GM12878 (cell line): ENCODE results near the gene MANEAL. TPM values are rescaled to one million over a fixed set of nuclear protein-coding genes. Genes with fewer than 3 reads are reported as not detected.

Source experiments
- ATAC-seq: fragments of 200-7000 bp; cut with Tn5 transposase; 3 replicates; pipeline ENCODE4 v1.9.1; 2020; ENCODE audit warnings: mild to moderate bottlenecking, moderate library complexity
- BruUV-seq: library from RNA; stranded (reverse); fragments of 400-500 nt; replicated peaks from 2 replicates; lab custom pipeline; 2021; lab: Mats Ljungman, UMichigan
- CTCF ChIA-PET: fragments of 300-600 bp; sonication (Branson Sonifier 250); formaldehyde crosslinking; extraction: SDS; loops from one replicate; lab custom pipeline; 2021; ENCODE audit warnings: inconsistent platforms; lab: Yijun Ruan, JAX
- POLR2A ChIA-PET: fragments of 350-600 bp; formaldehyde crosslinking; extraction: SDS; loops from one replicate; lab custom pipeline; 2021; ENCODE audit warnings: inconsistent platforms; lab: Charles Lee
- RAD21 ChIA-PET: fragments of 300-600 bp; sonication (Branson Sonifier 250); formaldehyde crosslinking; loops from one replicate; lab custom pipeline; 2023; ENCODE audit warnings: antibody characterized with exemption; ENCODE audit not compliant: unreplicated experiment; lab: Charles Lee
- SMC1A ChIA-PET: fragments of 300-600 bp; sonication (Branson Sonifier 250); formaldehyde crosslinking; loops from one replicate; lab custom pipeline; 2023; ENCODE audit not compliant: unreplicated experiment, uncharacterized antibody; lab: Charles Lee
- DNase-seq: peaks from one replicate; pipeline ENCODE4 v3.0.0-alpha.2; 2011; ENCODE audit warnings: low read depth, low spot score
- FAIRE-seq: peaks from 3 replicates; lab custom pipeline; 2011; peaks lifted over from hg19 to GRCh38; lab: Jason Lieb, UNC
- H2AFZ ChIP-seq: 2 replicates; pipeline ENCODE4 v1.6.0; 2011; ENCODE audit warnings: low read depth, low read length, control low read depth; ENCODE audit not compliant: control insufficient read depth
- H3K27ac ChIP-seq: 2 replicates; pipeline ENCODE4 v1.5.1; 2011; ENCODE audit warnings: control low read depth; ENCODE audit not compliant: control insufficient read depth, insufficient read depth
- H3K27me3 ChIP-seq, 2 experiments: replicated peaks in 1 of 2; 2 replicates each; pipeline versions ENCODE4 v1.6.0 to v1.6.1; 2011; ENCODE audit warnings: low read length in 1 of 2; ENCODE audit not compliant: control insufficient read depth in 2 of 2, insufficient read depth in 2 of 2
- H3K36me3 ChIP-seq, 2 experiments: 2 replicates each; pipeline ENCODE4 v1.5.1; 2011; ENCODE audit warnings: low read length in 1 of 2; ENCODE audit not compliant: control insufficient read depth in 2 of 2, insufficient read depth in 2 of 2
- H3K4me1 ChIP-seq: 2 replicates; pipeline ENCODE4 v1.6.1; 2011; ENCODE audit warnings: mild to moderate bottlenecking, low read length, moderate library complexity, mixed read lengths; ENCODE audit not compliant: control insufficient read depth, insufficient read depth
- H3K4me2 ChIP-seq: 2 replicates; pipeline ENCODE4 v1.6.0; 2011; ENCODE audit warnings: control low read depth; ENCODE audit not compliant: control insufficient read depth, insufficient read depth
- H3K4me3 ChIP-seq: fragments of 200-600 bp; sonication (generic); 2 replicates; pipeline ENCODE4 v1.5.1; 2016
- H3K79me2 ChIP-seq: 2 replicates; pipeline ENCODE4 v1.6.0; 2011; ENCODE audit warnings: low read length; ENCODE audit not compliant: control insufficient read depth, insufficient read depth
- H3K9ac ChIP-seq: 2 replicates; pipeline ENCODE4 v1.8.0; 2011; ENCODE audit warnings: low read length, control low read depth, mixed read lengths; ENCODE audit not compliant: control insufficient read depth, insufficient read depth
- H3K9me3 ChIP-seq: replicated peaks from 3 replicates; pipeline ENCODE4 v1.5.1; 2011; ENCODE audit warnings: mild to moderate bottlenecking, low read length; ENCODE audit not compliant: control insufficient read depth, insufficient read depth
- H4K20me1 ChIP-seq: 2 replicates; pipeline ENCODE4 v1.6.0; 2011; ENCODE audit not compliant: control insufficient read depth, insufficient read depth
- BHLHE40 ChIP-seq, 2 experiments: fragments of 450-650 bp in 1 of 2; IDR thresholded peaks; 2 replicates each; pipeline ENCODE4 v1.6.1; 2011 to 2017; ENCODE audit warnings: low read depth in 2 of 2, borderline replicate concordance in 1 of 2, improper control_type of control experiment in 1 of 2, low read length in 1 of 2, mild to moderate bottlenecking in 1 of 2
- CHD2 ChIP-seq: IDR thresholded peaks from 2 replicates; pipeline ENCODE4 v1.6.1; 2011; ENCODE audit warnings: low read depth, low read length, improper control_type of control experiment, borderline replicate concordance
- EP300 ChIP-seq, 2 experiments: fragments of 150-350 bp in 1 of 2; IDR thresholded peaks; 2 replicates each; pipeline ENCODE4 v1.6.1; 2011 to 2012; ENCODE audit warnings: low read depth in 2 of 2, low read length in 2 of 2, borderline replicate concordance in 1 of 2, improper control_type of control experiment in 1 of 2, inconsistent platforms in 1 of 2; ENCODE audit not compliant: control insufficient read depth in 1 of 2
- FOXK2 ChIP-seq: fragments of 450-650 bp; IDR thresholded peaks from 2 replicates; pipeline ENCODE4 v1.6.1; 2017; ENCODE audit warnings: mild to moderate bottlenecking, moderate library complexity
- IKZF1 ChIP-seq: fragments of 450-650 bp; conservative IDR thresholded peaks from 2 replicates; pipeline ENCODE4 v1.6.1; 2017; ENCODE audit warnings: antibody characterized with exemption, mild to moderate bottlenecking
- IKZF2 ChIP-seq, 2 experiments: fragments of 450-650 bp; IDR thresholded peaks; 2 replicates each; pipeline ENCODE4 v1.6.1; 2017; ENCODE audit warnings: mild to moderate bottlenecking in 2 of 2, moderate library complexity in 2 of 2
- MXI1 ChIP-seq: fragments of 150-350 bp; IDR thresholded peaks from 2 replicates; pipeline ENCODE4 v1.6.1; 2011; ENCODE audit warnings: low read depth, mild to moderate bottlenecking, inconsistent platforms, low read length, improper control_type of control experiment
- NFYB ChIP-seq: IDR thresholded peaks from 2 replicates; pipeline ENCODE4 v1.6.1; 2011; ENCODE audit warnings: low read depth, mild to moderate bottlenecking, low read length, improper control_type of control experiment, moderate library complexity; ENCODE audit not compliant: insufficient read depth
- SMAD5 ChIP-seq: IDR thresholded peaks from 2 replicates; pipeline ENCODE4 v1.6.1; 2016; ENCODE audit warnings: antibody characterized with exemption, low read depth
- SP1 ChIP-seq: IDR thresholded peaks from one replicate; pipeline ENCODE4 v1.6.1; 2011; ENCODE audit warnings: low read depth, low read length
- SPI1 ChIP-seq: IDR thresholded peaks from 2 replicates; pipeline ENCODE4 v1.6.1; 2011; ENCODE audit warnings: low read depth, mild to moderate bottlenecking, low read length, moderate library complexity, borderline replicate concordance; ENCODE audit not compliant: insufficient read depth
- SREBF2 ChIP-seq: IDR thresholded peaks from 2 replicates; pipeline ENCODE4 v1.6.1; 2012; ENCODE audit warnings: mild to moderate bottlenecking, low read length
- STAT3 ChIP-seq: IDR thresholded peaks from 2 replicates; pipeline ENCODE4 v1.6.1; 2011; ENCODE audit warnings: low read depth, low read length, improper control_type of control experiment
- WRNIP1 ChIP-seq: IDR thresholded peaks from 2 replicates; pipeline ENCODE4 v1.6.1; 2011; ENCODE audit warnings: low read depth, low read length, improper control_type of control experiment, borderline replicate concordance
- WGBS: methylation state at CpG from one replicate; pipeline ENCODE4 v1.1.6; 2016; ENCODE audit warnings: low lambda C conversion rate; ENCODE audit not compliant: insufficient replicate concordance, insufficient coverage; ENCODE audit errors: missing lambda C conversion rate; 5-methylcytosine and 5-hydroxymethylcytosine counted together
- in situ Hi-C: fragments of 300-500 bp; cut with MboI; formaldehyde crosslinking; loops from 9 replicates; pipeline ENCODE4 v1.14.3; 2018; ENCODE audit warnings: mixed read lengths
- intact Hi-C: fragments of 100-400 bp; cut with micrococcal nuclease; formaldehyde crosslinking; loops from one replicate; pipeline ENCODE4 v1.14.2; 2022; ENCODE audit not compliant: unreplicated experiment
- polyA plus RNA-seq, 11 experiments: library from polyadenylated mRNA; depleted of rRNA in 4 of 11; unstranded in 6 of 11; stranded (reverse) in 5 of 11; fragments of >200 nt; fragmentation: Nextera tagmentation in 4 of 11; fragmentation: Illumina TruSeq in 1 of 11; extraction: Ambion mirVana in 4 of 11; extraction: Trizol in 1 of 11; gene quantifications; 1 replicate in 1 of 11; 2 replicates in 10 of 11; pipeline versions ENCODE4 v1.2.1 to v1.2.3, GENCODE V29; 2011 to 2016; ENCODE audit warnings: inconsistent platforms in 2 of 11, missing spikeins in 2 of 11, low read depth in 1 of 11
- total RNA-seq, 4 experiments: library from RNA; depleted of rRNA in 3 of 4; stranded (reverse); fragments of >200 nt in 3 of 4; fragmentation: Illumina TruSeq in 1 of 4; extraction: Trizol in 1 of 4; gene quantifications; 2 replicates each; pipeline versions ENCODE4 v1.2.1 to v1.2.3, GENCODE V29; 2013 to 2021
- TF ChIP-seq, protein P1 (sequence below): fragments of 450-650 bp; formaldehyde crosslinking; IDR thresholded peaks from 2 replicates; pipeline ENCODE4 v1.4.0; 2022; ENCODE audit warnings: mild to moderate bottlenecking, moderate library complexity
- TF ChIP-seq, protein P2 (sequence below): IDR thresholded peaks from 2 replicates; pipeline ENCODE4 v1.6.1; 2011; ENCODE audit warnings: borderline replicate concordance, low read depth, mild to moderate bottlenecking, moderate library complexity, mixed read lengths, low read length; ENCODE audit not compliant: insufficient read depth; ENCODE audit errors: extremely low read length
- TF ChIP-seq, protein P3 (sequence below): fragments of 450-650 bp; IDR thresholded peaks from 2 replicates; pipeline ENCODE4 v1.6.1; 2017; ENCODE audit warnings: mild to moderate bottlenecking, moderate library complexity

MANEAL gene
- total and polyA plus RNA-seq, 10 of the 15 experiments (the other 5 are each of a cell fraction or from before 2014, with no cell fraction given) = 0.83 to 11.1 (median 5.7) TPM

DNA sequence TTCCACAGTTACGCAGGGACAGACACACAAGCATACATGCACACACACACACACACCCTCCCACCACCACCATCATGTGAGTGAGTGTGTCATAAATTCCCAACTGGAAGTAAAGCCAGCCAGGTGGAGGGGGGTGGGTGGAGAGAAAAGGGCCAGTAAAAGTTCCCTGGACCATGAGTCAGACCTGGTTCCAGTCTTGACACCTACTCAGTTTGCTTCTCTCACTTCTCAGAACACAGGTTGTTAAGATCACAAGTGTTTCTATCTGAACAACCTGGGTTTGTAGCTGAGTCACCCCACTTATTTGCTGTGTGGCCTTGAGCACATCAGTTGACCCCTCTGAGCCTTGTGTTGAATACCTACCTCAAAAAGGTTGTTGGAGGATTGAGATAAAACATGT is 38.4 kb upstream of the MANEAL start:
- no peak overlapping the region for H3K9ac ChIP-seq
- peaks cover 5 to 6% of the 10 kb centered on the region in 2 experiments; a peak in 2 of 4 replicates for H3K27me3 ChIP-seq
- in situ Hi-C loops = no loop called here
- BruUV-seq = no TSS peak
- 0% methylated on average over 1 of the region's 1 CpG for WGBS
- no peak for DNase-seq
- H2AFZ ChIP-seq = no peak overlapping the region
- H3K4me1 ChIP-seq = no peaks in the 10 kb centered on the region; the same call in 1 of the 2 replicates
- no peak overlapping the region for H3K4me3 ChIP-seq
- H3K9me3 ChIP-seq = no peaks in the 10 kb centered on the region
- no peaks in the 10 kb centered on the region for H3K36me3 ChIP-seq
- intact Hi-C loops = no loop called here
- no peak overlapping the region for H3K27ac ChIP-seq
- ChIA-PET SMC1A (no interaction called here), RAD21 (no interaction called here), POLR2A (interaction anchor here (1.0 kb wide), 1 partner anchor 58 kb away, joined by 3 read pairs; no protein-coding TSS in a partner anchor), CTCF (interaction anchor here (1.1 kb wide), 1 partner anchor 11 kb away, joined by 3 read pairs; no protein-coding TSS in a partner anchor)
- no peak for FAIRE-seq
- peak; percentile 74 for ATAC-seq
- no peaks in the 10 kb centered on the region for H3K79me2 ChIP-seq
- H4K20me1 ChIP-seq = no peaks in the 10 kb centered on the region
- H3K4me2 ChIP-seq = no peak overlapping the region
- TF ChIP-seq SMAD5 (no peak), IKZF2 (IDR thresholded peaks at IDR 0.05) (peak; percentile 52 to 57), BHLHE40 (IDR thresholded peaks at IDR 0.05; ENCODE audit: borderline replicate concordance in 1 of 2, low read depth in 2 of 2, low read length in 1 of 2) (no peak), IKZF1 (peak; percentile 86), WRNIP1 (no peak), CHD2 (no peak), SREBF2 (no peak), EP300 (IDR thresholded peaks at IDR 0.05; ENCODE audit: borderline replicate concordance in 1 of 2, control insufficient read depth in 1 of 2, low read depth in 2 of 2, low read length in 2 of 2) (no peak), SPI1 (no peak), NFYB (no peak), STAT3 (no peak), SP1 (no peak), MXI1 (no peak), FOXK2 (no peak)
- TF ChIP-seq, protein P1, sequence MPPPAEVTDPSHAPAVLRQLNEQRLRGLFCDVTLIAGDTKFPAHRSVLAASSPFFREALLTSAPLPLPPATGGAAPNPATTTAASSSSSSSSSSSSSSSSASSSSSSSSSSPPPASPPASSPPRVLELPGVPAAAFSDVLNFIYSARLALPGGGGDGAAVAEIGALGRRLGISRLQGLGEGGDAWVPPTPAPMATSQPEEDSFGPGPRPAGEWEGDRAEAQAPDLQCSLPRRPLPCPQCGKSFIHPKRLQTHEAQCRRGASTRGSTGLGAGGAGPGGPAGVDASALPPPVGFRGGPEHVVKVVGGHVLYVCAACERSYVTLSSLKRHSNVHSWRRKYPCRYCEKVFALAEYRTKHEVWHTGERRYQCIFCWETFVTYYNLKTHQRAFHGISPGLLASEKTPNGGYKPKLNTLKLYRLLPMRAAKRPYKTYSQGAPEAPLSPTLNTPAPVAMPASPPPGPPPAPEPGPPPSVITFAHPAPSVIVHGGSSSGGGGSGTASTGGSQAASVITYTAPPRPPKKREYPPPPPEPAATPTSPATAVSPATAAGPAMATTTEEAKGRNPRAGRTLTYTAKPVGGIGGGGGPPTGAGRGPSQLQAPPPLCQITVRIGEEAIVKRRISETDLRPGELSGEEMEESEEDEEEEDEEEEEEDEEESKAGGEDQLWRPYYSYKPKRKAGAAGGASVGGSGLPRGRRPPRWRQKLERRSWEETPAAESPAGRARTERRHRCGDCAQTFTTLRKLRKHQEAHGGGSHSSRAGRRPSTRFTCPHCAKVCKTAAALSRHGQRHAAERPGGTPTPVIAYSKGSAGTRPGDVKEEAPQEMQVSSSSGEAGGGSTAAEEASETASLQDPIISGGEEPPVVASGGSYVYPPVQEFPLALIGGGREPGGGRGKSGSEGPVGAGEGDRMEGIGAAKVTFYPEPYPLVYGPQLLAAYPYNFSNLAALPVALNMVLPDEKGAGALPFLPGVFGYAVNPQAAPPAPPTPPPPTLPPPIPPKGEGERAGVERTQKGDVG = no peak
- TF ChIP-seq, protein P2, sequence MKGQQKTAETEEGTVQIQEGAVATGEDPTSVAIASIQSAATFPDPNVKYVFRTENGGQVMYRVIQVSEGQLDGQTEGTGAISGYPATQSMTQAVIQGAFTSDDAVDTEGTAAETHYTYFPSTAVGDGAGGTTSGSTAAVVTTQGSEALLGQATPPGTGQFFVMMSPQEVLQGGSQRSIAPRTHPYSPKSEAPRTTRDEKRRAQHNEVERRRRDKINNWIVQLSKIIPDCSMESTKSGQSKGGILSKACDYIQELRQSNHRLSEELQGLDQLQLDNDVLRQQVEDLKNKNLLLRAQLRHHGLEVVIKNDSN = no peak
- TF ChIP-seq, protein P3, sequence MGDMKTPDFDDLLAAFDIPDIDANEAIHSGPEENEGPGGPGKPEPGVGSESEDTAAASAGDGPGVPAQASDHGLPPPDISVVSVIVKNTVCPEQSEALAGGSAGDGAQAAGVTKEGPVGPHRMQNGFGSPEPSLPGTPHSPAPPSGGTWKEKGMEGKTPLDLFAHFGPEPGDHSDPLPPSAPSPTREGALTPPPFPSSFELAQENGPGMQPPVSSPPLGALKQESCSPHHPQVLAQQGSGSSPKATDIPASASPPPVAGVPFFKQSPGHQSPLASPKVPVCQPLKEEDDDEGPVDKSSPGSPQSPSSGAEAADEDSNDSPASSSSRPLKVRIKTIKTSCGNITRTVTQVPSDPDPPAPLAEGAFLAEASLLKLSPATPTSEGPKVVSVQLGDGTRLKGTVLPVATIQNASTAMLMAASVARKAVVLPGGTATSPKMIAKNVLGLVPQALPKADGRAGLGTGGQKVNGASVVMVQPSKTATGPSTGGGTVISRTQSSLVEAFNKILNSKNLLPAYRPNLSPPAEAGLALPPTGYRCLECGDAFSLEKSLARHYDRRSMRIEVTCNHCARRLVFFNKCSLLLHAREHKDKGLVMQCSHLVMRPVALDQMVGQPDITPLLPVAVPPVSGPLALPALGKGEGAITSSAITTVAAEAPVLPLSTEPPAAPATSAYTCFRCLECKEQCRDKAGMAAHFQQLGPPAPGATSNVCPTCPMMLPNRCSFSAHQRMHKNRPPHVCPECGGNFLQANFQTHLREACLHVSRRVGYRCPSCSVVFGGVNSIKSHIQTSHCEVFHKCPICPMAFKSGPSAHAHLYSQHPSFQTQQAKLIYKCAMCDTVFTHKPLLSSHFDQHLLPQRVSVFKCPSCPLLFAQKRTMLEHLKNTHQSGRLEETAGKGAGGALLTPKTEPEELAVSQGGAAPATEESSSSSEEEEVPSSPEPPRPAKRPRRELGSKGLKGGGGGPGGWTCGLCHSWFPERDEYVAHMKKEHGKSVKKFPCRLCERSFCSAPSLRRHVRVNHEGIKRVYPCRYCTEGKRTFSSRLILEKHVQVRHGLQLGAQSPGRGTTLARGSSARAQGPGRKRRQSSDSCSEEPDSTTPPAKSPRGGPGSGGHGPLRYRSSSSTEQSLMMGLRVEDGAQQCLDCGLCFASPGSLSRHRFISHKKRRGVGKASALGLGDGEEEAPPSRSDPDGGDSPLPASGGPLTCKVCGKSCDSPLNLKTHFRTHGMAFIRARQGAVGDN = no peak
